A549 (cell line): ENCODE results near the gene KRTAP19-6. TPM values are rescaled to one million over a fixed set of nuclear protein-coding genes. Genes with fewer than 3 reads are reported as not detected.

Experiments used
- ATAC-seq, 2 experiments: fragments of 200-7000 bp in 1 of 2; fragments of >200 bp in 1 of 2; cut with Nextera tagmentation in 1 of 2; cut with Tn5 transposase in 1 of 2; 3 replicates each; pipeline versions ENCODE4 v1.8.0 to v1.9.1; 2018 to 2020; ENCODE audit warnings: mild to moderate bottlenecking in 1 of 2, moderate library complexity in 1 of 2
- CTCF ChIA-PET: fragments of 300-600 bp; sonication (Branson Sonifier 250); formaldehyde crosslinking; extraction: SDS; loops from one replicate; lab custom pipeline; 2021; ENCODE audit warnings: antibody characterized with exemption, inconsistent platforms; lab: Yijun Ruan, JAX
- POLR2A ChIA-PET: fragments of 350-600 bp; formaldehyde crosslinking; extraction: SDS; loops from one replicate; lab custom pipeline; 2021; ENCODE audit warnings: antibody characterized with exemption, inconsistent platforms; lab: Yijun Ruan, JAX
- DNase-seq, 2 experiments: peaks; one replicate each; pipeline versions ENCODE4 v3.0.0 to v3.0.0-alpha.2; 2011 to 2016; ENCODE audit warnings: low read depth in 1 of 2, low spot score in 1 of 2
- FAIRE-seq: peaks from 2 replicates; lab custom pipeline; 2011; peaks lifted over from hg19 to GRCh38; lab: Jason Lieb, UNC
- H3K27ac ChIP-seq, 2 experiments: fragments of >200 bp; sonication (Bioruptor Twin); formaldehyde crosslinking; 3 replicates each; pipeline ENCODE4 v1.5.1; 2016 to 2017
- H3K4me1 ChIP-seq: fragments of >200 bp; sonication (Bioruptor Twin); formaldehyde crosslinking; 3 replicates; pipeline ENCODE4 v1.6.1; 2016
- H3K4me2 ChIP-seq: fragments of >200 bp; sonication (Bioruptor Twin); formaldehyde crosslinking; 3 replicates; pipeline ENCODE4 v1.6.1; 2016
- H3K4me3 ChIP-seq: fragments of >200 bp; sonication (Bioruptor Twin); formaldehyde crosslinking; 3 replicates; pipeline ENCODE4 v1.5.1; 2016
- H3K9me3 ChIP-seq: fragments of >200 bp; sonication (Bioruptor Twin); formaldehyde crosslinking; 3 replicates; pipeline ENCODE4 v1.6.1; 2016
- ATOH8 ChIP-seq: fragments of 250-450 bp; sonication (Bioruptor Pico); IDR thresholded peaks from 2 replicates; pipeline ENCODE4 v1.5.0; 2020; ENCODE audit warnings: low read depth, mild to moderate bottlenecking, moderate library complexity
- BCL3 ChIP-seq: fragments of >200 bp; sonication (Bioruptor Twin); formaldehyde crosslinking; IDR thresholded peaks from 3 replicates; pipeline ENCODE4 v1.6.1; 2016
- BHLHE40 ChIP-seq: IDR thresholded peaks from 2 replicates; pipeline ENCODE4 v1.6.1; 2012; ENCODE audit warnings: low read depth, low read length, inconsistent platforms
- CEBPB ChIP-seq, 2 experiments: fragments of >200 bp in 1 of 2; sonication (Bioruptor Twin) in 1 of 2; formaldehyde crosslinking in 1 of 2; IDR thresholded peaks; 2 replicates each; pipeline ENCODE4 v1.6.1; 2012 to 2016
- CHD4 ChIP-seq: fragments of 200-600 bp; sonication (generic); IDR thresholded peaks from 2 replicates; pipeline ENCODE4 v1.6.1; 2016; ENCODE audit warnings: antibody characterized with exemption, mild to moderate bottlenecking, borderline replicate concordance
- EHMT2 ChIP-seq: fragments of 200-600 bp; sonication (generic); IDR thresholded peaks from 2 replicates; pipeline ENCODE4 v1.6.1; 2016; ENCODE audit warnings: antibody characterized with exemption, low read depth, mild to moderate bottlenecking, moderate library complexity
- ELK1 ChIP-seq: fragments of 150-350 bp; IDR thresholded peaks from 2 replicates; pipeline ENCODE4 v1.6.1; 2014; ENCODE audit warnings: low read depth, mild to moderate bottlenecking, low read length
- EP300 ChIP-seq, 2 experiments: fragments of >200 bp; sonication (Bioruptor Twin); formaldehyde crosslinking; IDR thresholded peaks; 2 replicates in 1 of 2; 3 replicates in 1 of 2; pipeline ENCODE4 v1.6.1; 2016 to 2017
- ESRRA ChIP-seq: fragments of 150-350 bp; IDR thresholded peaks from 2 replicates; pipeline ENCODE4 v1.6.1; 2014; ENCODE audit warnings: mild to moderate bottlenecking, low read length, borderline replicate concordance
- FOXS1 ChIP-seq: fragments of 250-450 bp; sonication (Bioruptor Pico); IDR thresholded peaks from 2 replicates; pipeline ENCODE4 v1.5.0; 2020; ENCODE audit warnings: mild to moderate bottlenecking, moderate library complexity
- GATA3 ChIP-seq: IDR thresholded peaks from 2 replicates; pipeline ENCODE4 v1.6.1; 2012; ENCODE audit warnings: borderline replicate concordance
- HDAC2 ChIP-seq: fragments of 200-600 bp; sonication (generic); IDR thresholded peaks from 2 replicates; pipeline ENCODE4 v1.6.1; 2016
- HES2 ChIP-seq: fragments of >200 bp; sonication (Bioruptor Twin); formaldehyde crosslinking; IDR thresholded peaks from 2 replicates; pipeline ENCODE4 v1.6.1; 2016
- HOXB13 ChIP-seq: fragments of 250-450 bp; sonication (Bioruptor Pico); IDR thresholded peaks from 2 replicates; pipeline ENCODE4 v1.5.0; 2020; ENCODE audit warnings: low read depth, mild to moderate bottlenecking, moderate library complexity
- JUN ChIP-seq, 2 experiments: fragments of >200 bp; sonication (Bioruptor Twin); formaldehyde crosslinking; IDR thresholded peaks; 2 replicates in 1 of 2; 3 replicates in 1 of 2; pipeline ENCODE4 v1.6.1; 2016 to 2017
- JUNB ChIP-seq: fragments of >200 bp; sonication (Bioruptor Twin); formaldehyde crosslinking; IDR thresholded peaks from 2 replicates; pipeline ENCODE4 v1.6.1; 2016
- KDM1A ChIP-seq: fragments of 200-600 bp; sonication (generic); IDR thresholded peaks from 2 replicates; pipeline ENCODE4 v1.6.1; 2016; ENCODE audit warnings: low read depth, mild to moderate bottlenecking
- MAZ ChIP-seq: fragments of 150-350 bp; IDR thresholded peaks from 2 replicates; pipeline ENCODE4 v1.6.1; 2014; ENCODE audit warnings: antibody characterized with exemption, low read depth, low read length, borderline replicate concordance
- NFE2L2 ChIP-seq: fragments of 150-350 bp; conservative IDR thresholded peaks from 2 replicates; pipeline ENCODE4 v1.6.1; 2014; ENCODE audit warnings: low read length
- NR3C1 ChIP-seq: fragments of >200 bp; sonication (Bioruptor Twin); formaldehyde crosslinking; IDR thresholded peaks from 3 replicates; pipeline ENCODE4 v1.6.1; 2017
- PHF8 ChIP-seq: fragments of 200-600 bp; sonication (generic); IDR thresholded peaks from 2 replicates; pipeline ENCODE4 v1.6.1; 2016; ENCODE audit warnings: low read depth, mild to moderate bottlenecking, antibody characterized with exemption, moderate library complexity, borderline replicate concordance
- POLR2A ChIP-seq: IDR thresholded peaks from 2 replicates; pipeline ENCODE4 v1.6.1; 2012; ENCODE audit warnings: mild to moderate bottlenecking, low read length
- POLR2AphosphoS2 ChIP-seq: conservative IDR thresholded peaks from 2 replicates; pipeline ENCODE4 v1.6.1; 2012; ENCODE audit warnings: low read length, improper control_type of control experiment, inconsistent platforms
- RFX5 ChIP-seq: fragments of 450-650 bp; IDR thresholded peaks from 2 replicates; pipeline ENCODE4 v1.7.1; 2014; ENCODE audit warnings: antibody characterized with exemption, mild to moderate bottlenecking, moderate library complexity
- RNF2 ChIP-seq: fragments of 200-600 bp; sonication (generic); IDR thresholded peaks from 2 replicates; pipeline ENCODE4 v1.6.1; 2016; ENCODE audit warnings: low read depth, mild to moderate bottlenecking, antibody characterized with exemption, moderate library complexity, borderline replicate concordance
- USF2 ChIP-seq: fragments of 450-650 bp; IDR thresholded peaks from 2 replicates; pipeline ENCODE4 v1.6.1; 2014; ENCODE audit warnings: antibody characterized with exemption
- ZC3H11A ChIP-seq: fragments of 450-650 bp; IDR thresholded peaks from 2 replicates; pipeline ENCODE4 v1.6.1; 2014; ENCODE audit warnings: antibody characterized with exemption, mild to moderate bottlenecking
- ZNF302 ChIP-seq: fragments of 250-450 bp; sonication (Bioruptor Pico); IDR thresholded peaks from 2 replicates; pipeline ENCODE4 v1.9.0; 2021; ENCODE audit warnings: inconsistent platforms, mild to moderate bottlenecking, moderate library complexity
- ZSCAN20 ChIP-seq: fragments of 250-450 bp; sonication (Bioruptor Pico); IDR thresholded peaks from 2 replicates; pipeline ENCODE4 v1.8.0; 2022; ENCODE audit warnings: mild to moderate bottlenecking, moderate library complexity
- WGBS: methylation state at CpG from one replicate; pipeline ENCODE4 v1.1.6; 2017; ENCODE audit errors: missing lambda C conversion rate; 5-methylcytosine and 5-hydroxymethylcytosine counted together
- polyA plus RNA-seq, 4 experiments: library from polyadenylated mRNA; depleted of rRNA in 3 of 4; stranded (reverse); fragments of >200 nt; fragmentation: RNase III in 1 of 4; extraction: RNeasy Plus Mini Kit Qiagen cat#74134 plus additional on column Dnase treatment in 1 of 4; gene quantifications; 2 replicates in 3 of 4; 3 replicates in 1 of 4; pipeline ENCODE4 v1.2.3, GENCODE V29; 2011 to 2017

KRTAP19-6 gene
- polyA plus RNA-seq, 2 of the 4 experiments (the other 2 are of a cell fraction) = not detected

- ChIA-PET CTCF (no interaction called here), POLR2A (no interaction called here)
- DNase-seq (no peak), FAIRE-seq (no peak), ATAC-seq (no peak)
- H3K27ac ChIP-seq = no peak overlapping the region
- no peak overlapping the region for H3K4me2 ChIP-seq
- TF ChIP-seq FOXS1 (CRISPR knock-in tag) (no peak), PHF8 (no peak)
- H3K4me3 ChIP-seq = no peak overlapping the region
- H3K9me3 ChIP-seq = no peaks in the 10 kb centered on the region
- H3K4me1 ChIP-seq = no peaks in the 10 kb centered on the region
Observed at GRCh38 chr21:30567617-30568016, 26.0 kb upstream of the KRTAP19-6 start.

- ChIA-PET POLR2A (no interaction called here), CTCF (no interaction called here)
- TF ChIP-seq HDAC2 (no peak), RFX5 (no peak), HOXB13 (CRISPR knock-in tag) (no peak), POLR2A (no peak), ZC3H11A (no peak), EHMT2 (no peak), POLR2AphosphoS2 (no peak), JUNB (no peak), RNF2 (no peak), ZSCAN20 (CRISPR knock-in tag) (no peak), NR3C1 (no peak), KDM1A (no peak)
- 18% methylated on average over 2 of the region's 2 CpGs for WGBS
- H3K9me3 ChIP-seq = no peaks in the 10 kb centered on the region
- H3K4me2 ChIP-seq = no peak overlapping the region
- FAIRE-seq = no peak
- no peak overlapping the region for H3K27ac ChIP-seq
- H3K4me3 ChIP-seq = no peak overlapping the region
- H3K4me1 ChIP-seq = no peaks in the 10 kb centered on the region
- ATAC-seq = no peak
- DNase-seq = no peak
Observed at GRCh38 chr21:30563630-30564029, 22.0 kb upstream of the KRTAP19-6 start.

- 28% methylated on average over 6 of the region's 6 CpGs for WGBS
- no peak overlapping the region for H3K27ac ChIP-seq
- CTCF ChIA-PET = no interaction called here
- POLR2A ChIA-PET = no interaction called here
- H3K4me1 ChIP-seq = no peaks in the 10 kb centered on the region
- no peak overlapping the region for H3K4me2 ChIP-seq
- FAIRE-seq (no peak), ATAC-seq (no peak), DNase-seq (no peak)
- no peak overlapping the region for H3K4me3 ChIP-seq
- TF ChIP-seq ZC3H11A (no peak), EP300 (IDR thresholded peaks at IDR 0.05) (no peak), HOXB13 (CRISPR knock-in tag) (no peak), BHLHE40 (no peak), CHD4 (no peak), ZNF302 (CRISPR knock-in tag) (no peak), HDAC2 (no peak), NFE2L2 (no peak), GATA3 (no peak), USF2 (no peak)
- H3K9me3 ChIP-seq = no peaks in the 10 kb centered on the region
Observed at GRCh38 chr21:30563072-30563471, 21.4 kb upstream of the KRTAP19-6 start.

GRCh38 chr21:30561957-30562356 is 20.3 kb upstream of the KRTAP19-6 start:
- Histone ChIP-seq H3K4me2 (no peak overlapping the region), H3K4me1 (no peaks in the 10 kb centered on the region), H3K9me3 (no peaks in the 10 kb centered on the region), H3K27ac (no peak overlapping the region), H3K4me3 (no peak overlapping the region)
- CTCF ChIA-PET = no interaction called here
- TF ChIP-seq ATOH8 (no peak), ELK1 (no peak), BCL3 (no peak), GATA3 (no peak), HES2 (no peak), HDAC2 (no peak), JUN (IDR thresholded peaks at IDR 0.05) (no peak), ESRRA (no peak), ZNF302 (CRISPR knock-in tag) (no peak), USF2 (no peak), PHF8 (no peak), EHMT2 (no peak), MAZ (no peak), CEBPB (IDR thresholded peaks at IDR 0.05) (no peak)
- 8% methylated on average over 2 of the region's 2 CpGs for WGBS
- ATAC-seq (no peak), FAIRE-seq (no peak), DNase-seq (no peak)
- POLR2A ChIA-PET = no interaction called here
